ENCODE measurements around the gene MRTFA. TPM values are rescaled to one million over a fixed set of nuclear protein-coding genes. Genes with fewer than 3 reads are reported as not detected.
A peak's percentile ranks its signal among the peaks of the same experiment; 100 is the strongest.
"Not testable (repeated sequence)": the region's sequence is repeated elsewhere in the genome, so short reads cannot be mapped to it uniquely, and the experiment has no call there.

Gene MRTFA
- total RNA-seq, 3 donors from 2014 or later (not counting 1 experiment from before 2014, with no cell fraction given): 81.8 to 91.9 (median 83.5) TPM

- no peaks in the 10 kb centered on the region for H3K9me3 ChIP-seq (ENCODE audit: control insufficient read depth, insufficient read depth, low read length)
- Mint-ChIP-seq H3K36me3 (no peaks in the 10 kb centered on the region), H3K9me3 (no peaks in the 10 kb centered on the region), H3K4me3 (no peak overlapping the region), H3K27ac (no peak overlapping the region), H3K27me3 (ENCODE audit: low read depth in 2 of 2) (no peaks in the 10 kb centered on the region), H3K4me1 (peaks cover 27% of the 10 kb centered on the region in 2 donors)
- TF ChIP-seq, protein P1, sequence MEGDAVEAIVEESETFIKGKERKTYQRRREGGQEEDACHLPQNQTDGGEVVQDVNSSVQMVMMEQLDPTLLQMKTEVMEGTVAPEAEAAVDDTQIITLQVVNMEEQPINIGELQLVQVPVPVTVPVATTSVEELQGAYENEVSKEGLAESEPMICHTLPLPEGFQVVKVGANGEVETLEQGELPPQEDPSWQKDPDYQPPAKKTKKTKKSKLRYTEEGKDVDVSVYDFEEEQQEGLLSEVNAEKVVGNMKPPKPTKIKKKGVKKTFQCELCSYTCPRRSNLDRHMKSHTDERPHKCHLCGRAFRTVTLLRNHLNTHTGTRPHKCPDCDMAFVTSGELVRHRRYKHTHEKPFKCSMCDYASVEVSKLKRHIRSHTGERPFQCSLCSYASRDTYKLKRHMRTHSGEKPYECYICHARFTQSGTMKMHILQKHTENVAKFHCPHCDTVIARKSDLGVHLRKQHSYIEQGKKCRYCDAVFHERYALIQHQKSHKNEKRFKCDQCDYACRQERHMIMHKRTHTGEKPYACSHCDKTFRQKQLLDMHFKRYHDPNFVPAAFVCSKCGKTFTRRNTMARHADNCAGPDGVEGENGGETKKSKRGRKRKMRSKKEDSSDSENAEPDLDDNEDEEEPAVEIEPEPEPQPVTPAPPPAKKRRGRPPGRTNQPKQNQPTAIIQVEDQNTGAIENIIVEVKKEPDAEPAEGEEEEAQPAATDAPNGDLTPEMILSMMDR (IDR thresholded peaks at IDR 0.05): no peak
- H3K36me3 ChIP-seq (ENCODE audit: control insufficient read depth, insufficient read depth, low read length): peaks cover 2% of the 10 kb centered on the region
- ATAC-seq (no peak), DNase-seq (no peak)
- no peaks in the 10 kb centered on the region for H3K27me3 ChIP-seq (ENCODE audit: control insufficient read depth, insufficient read depth, low read length)
- no peak overlapping the region for H3K4me3 ChIP-seq (ENCODE audit: low read length)
- H3K27ac ChIP-seq (ENCODE audit: low read length): no peak overlapping the region
- no peaks in the 10 kb centered on the region for H3K4me1 ChIP-seq (ENCODE audit: control insufficient read depth, insufficient read depth, low read length)
- intact Hi-C loops (cut with micrococcal nuclease): no loop called here
- WGBS (ENCODE audit: insufficient coverage): 98% methylated on average over 5 of the region's 7 CpGs
Measured at GRCh38 chr22:40588726-40589125, 47.8 kb downstream of the MRTFA start.

- H3K36me3 ChIP-seq (ENCODE audit: control insufficient read depth, insufficient read depth, low read length): peaks cover 2% of the 10 kb centered on the region
- no peaks in the 10 kb centered on the region for H3K27me3 Mint-ChIP-seq (ENCODE audit: low read depth in 2 of 2)
- no peaks in the 10 kb centered on the region for H3K27me3 ChIP-seq (ENCODE audit: control insufficient read depth, insufficient read depth, low read length)
- no peaks in the 10 kb centered on the region for H3K36me3 Mint-ChIP-seq
- H3K27ac ChIP-seq (ENCODE audit: low read length): no peak overlapping the region
- no peak overlapping the region for H3K4me3 Mint-ChIP-seq
- TF ChIP-seq, protein P1 (IDR thresholded peaks at IDR 0.05): no peak
- intact Hi-C loops (cut with micrococcal nuclease): no loop called here
- H3K9me3 ChIP-seq (ENCODE audit: control insufficient read depth, insufficient read depth, low read length): no peaks in the 10 kb centered on the region
- H3K4me1 Mint-ChIP-seq: peaks cover 13 to 22% of the 10 kb centered on the region in 2 donors
- DNase-seq (no peak), ATAC-seq (no peak)
- H3K4me3 ChIP-seq (ENCODE audit: low read length): no peak overlapping the region
- WGBS (ENCODE audit: insufficient coverage): 95% methylated on average over 5 of the region's 5 CpGs
- no peaks in the 10 kb centered on the region for H3K4me1 ChIP-seq (ENCODE audit: control insufficient read depth, insufficient read depth, low read length)
- H3K9me3 Mint-ChIP-seq: no peaks in the 10 kb centered on the region
- peak overlapping the region in 1 of 2 donors; percentile 35 for H3K27ac Mint-ChIP-seq
Measured at GRCh38 chr22:40586781-40587180, 49.7 kb downstream of the MRTFA start.

- Mint-ChIP-seq H3K27me3 (ENCODE audit: low read depth in 2 of 2) (no peaks in the 10 kb centered on the region), H3K36me3 (no peaks in the 10 kb centered on the region), H3K4me3 (no peak overlapping the region), H3K27ac (no peak overlapping the region), H3K9me3 (no peaks in the 10 kb centered on the region), H3K4me1 (peaks cover 9 to 20% of the 10 kb centered on the region in 2 donors)
- no peak overlapping the region for H3K4me3 ChIP-seq (ENCODE audit: low read length)
- H3K27ac ChIP-seq (ENCODE audit: low read length): no peak overlapping the region
- DNase-seq: no peak
- TF ChIP-seq, protein P1 (IDR thresholded peaks at IDR 0.05): no peak
- intact Hi-C loops (cut with micrococcal nuclease): no loop called here
- H3K36me3 ChIP-seq (ENCODE audit: control insufficient read depth, insufficient read depth, low read length): peaks cover 2% of the 10 kb centered on the region
- H3K9me3 ChIP-seq (ENCODE audit: control insufficient read depth, insufficient read depth, low read length): no peaks in the 10 kb centered on the region
- no peaks in the 10 kb centered on the region for H3K4me1 ChIP-seq (ENCODE audit: control insufficient read depth, insufficient read depth, low read length)
- no CpG with 5 or more reads among the region's 1 CpG for WGBS (ENCODE audit: insufficient coverage)
- H3K27me3 ChIP-seq (ENCODE audit: control insufficient read depth, insufficient read depth, low read length): no peaks in the 10 kb centered on the region
- ATAC-seq: no peak
Measured at GRCh38 chr22:40585310-40585751, 51.2 kb downstream of the MRTFA start.

- H3K27me3 Mint-ChIP-seq (ENCODE audit: low read depth in 2 of 2); DNase-seq: not testable (repeated sequence)
Measured at GRCh38 chr22:40584766-40585165, 51.8 kb downstream of the MRTFA start.

More at GRCh38 chr22:40584766-40585165, 51.8 kb downstream of the MRTFA start:
- H3K9me3 Mint-ChIP-seq; H3K27me3 ChIP-seq (ENCODE audit: control insufficient read depth, insufficient read depth, low read length); H3K4me3 ChIP-seq (ENCODE audit: low read length); ATAC-seq; H3K4me3 Mint-ChIP-seq; H3K27ac ChIP-seq (ENCODE audit: low read length); H3K4me1 ChIP-seq (ENCODE audit: control insufficient read depth, insufficient read depth, low read length); H3K9me3 ChIP-seq (ENCODE audit: control insufficient read depth, insufficient read depth, low read length); H3K36me3 ChIP-seq (ENCODE audit: control insufficient read depth, insufficient read depth, low read length); H3K27ac Mint-ChIP-seq; H3K36me3 Mint-ChIP-seq; intact Hi-C loops (cut with micrococcal nuclease): not testable (repeated sequence)
- 97% methylated on average over 8 of the region's 9 CpGs for WGBS (ENCODE audit: insufficient coverage)
- peaks cover 5 to 20% of the 10 kb centered on the region in 2 donors for H3K4me1 Mint-ChIP-seq
